Left ventricle myocardium inferior (tissue), 1 donor: ENCODE results near the gene COQ5. TPM values are rescaled to one million over a fixed set of nuclear protein-coding genes. Genes with fewer than 3 reads are reported as not detected.

Source experiments
- DNase-seq: peaks from one replicate; pipeline ENCODE4 v3.0.0-alpha.2; 2020
- H3K27ac ChIP-seq: fragments of 200-600 bp; replicated peaks from 2 replicates; pipeline ENCODE4 v1.8.0; 2021
- H3K27me3 ChIP-seq: fragments of 200-600 bp; 2 replicates; pipeline ENCODE4 v1.8.0; 2021; ENCODE audit warnings: low read depth
- H3K36me3 ChIP-seq: fragments of 200-600 bp; 2 replicates; pipeline ENCODE4 v1.8.0; 2021
- H3K4me1 ChIP-seq: fragments of 200-600 bp; 2 replicates; pipeline ENCODE4 v1.8.0; 2021
- H3K4me3 ChIP-seq: fragments of 200-600 bp; 2 replicates; pipeline ENCODE4 v1.8.0; 2021; ENCODE audit warnings: mild to moderate bottlenecking, moderate library complexity
- H3K9me3 ChIP-seq: fragments of 200-600 bp; replicated peaks from 2 replicates; pipeline ENCODE4 v1.8.0; 2021
- intact Hi-C: fragments of 100-400 bp; cut with micrococcal nuclease; formaldehyde crosslinking; loops from one replicate; pipeline ENCODE4 v1.11.0; 2022
- total RNA-seq: library from RNA; stranded (reverse); fragmentation: NEBNext Ultra II Directional; extraction: Animal tissue kit (Norgen Biotek cat#: 25700); gene quantifications from one replicate; pipeline ENCODE4 v1.2.1, GENCODE V29; 2021
- TF ChIP-seq, protein P1 (sequence below): fragments of 200-600 bp; IDR thresholded peaks from 2 replicates; pipeline ENCODE4 v1.8.0; 2021; ENCODE audit warnings: antibody characterized with exemption, mild to moderate bottlenecking, borderline replicate concordance
- donor health status: DM: no; HTN: yes; CAD: no; lungs with severe emphysema.

COQ5 gene
- total RNA-seq, 1 donor from 2014 or later = 41.8 TPM

DNA sequence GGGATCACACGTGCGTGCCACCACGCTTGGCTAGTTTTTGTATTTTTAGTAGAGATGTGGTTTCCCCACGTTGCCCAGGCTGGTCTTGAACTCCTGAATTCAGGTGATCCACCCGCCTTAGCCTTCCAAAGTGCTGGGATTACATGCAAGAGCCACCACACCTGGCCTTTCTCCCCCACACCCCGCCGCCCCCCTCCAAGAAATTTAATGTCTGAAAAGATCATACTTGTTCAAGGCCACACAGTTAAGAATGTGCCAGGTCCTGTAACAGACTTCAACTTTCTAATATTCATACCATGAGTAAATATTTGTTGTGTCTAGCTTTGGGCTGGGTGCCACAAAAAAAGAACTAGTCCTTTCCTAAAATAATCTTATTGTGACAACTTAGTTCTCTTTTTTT, 73.7 kb downstream of the COQ5 start:
- Histone ChIP-seq H3K27me3 (no peaks in the 10 kb centered on the region), H3K9me3 (no peaks in the 10 kb centered on the region), H3K4me3 (no peak overlapping the region), H3K4me1 (no peaks in the 10 kb centered on the region), H3K27ac (no peak overlapping the region), H3K36me3 (peaks cover 84% of the 10 kb centered on the region)
- TF ChIP-seq, protein P1, sequence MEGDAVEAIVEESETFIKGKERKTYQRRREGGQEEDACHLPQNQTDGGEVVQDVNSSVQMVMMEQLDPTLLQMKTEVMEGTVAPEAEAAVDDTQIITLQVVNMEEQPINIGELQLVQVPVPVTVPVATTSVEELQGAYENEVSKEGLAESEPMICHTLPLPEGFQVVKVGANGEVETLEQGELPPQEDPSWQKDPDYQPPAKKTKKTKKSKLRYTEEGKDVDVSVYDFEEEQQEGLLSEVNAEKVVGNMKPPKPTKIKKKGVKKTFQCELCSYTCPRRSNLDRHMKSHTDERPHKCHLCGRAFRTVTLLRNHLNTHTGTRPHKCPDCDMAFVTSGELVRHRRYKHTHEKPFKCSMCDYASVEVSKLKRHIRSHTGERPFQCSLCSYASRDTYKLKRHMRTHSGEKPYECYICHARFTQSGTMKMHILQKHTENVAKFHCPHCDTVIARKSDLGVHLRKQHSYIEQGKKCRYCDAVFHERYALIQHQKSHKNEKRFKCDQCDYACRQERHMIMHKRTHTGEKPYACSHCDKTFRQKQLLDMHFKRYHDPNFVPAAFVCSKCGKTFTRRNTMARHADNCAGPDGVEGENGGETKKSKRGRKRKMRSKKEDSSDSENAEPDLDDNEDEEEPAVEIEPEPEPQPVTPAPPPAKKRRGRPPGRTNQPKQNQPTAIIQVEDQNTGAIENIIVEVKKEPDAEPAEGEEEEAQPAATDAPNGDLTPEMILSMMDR = no peak
- intact Hi-C loops = no loop called here
- no peak for DNase-seq

DNA sequence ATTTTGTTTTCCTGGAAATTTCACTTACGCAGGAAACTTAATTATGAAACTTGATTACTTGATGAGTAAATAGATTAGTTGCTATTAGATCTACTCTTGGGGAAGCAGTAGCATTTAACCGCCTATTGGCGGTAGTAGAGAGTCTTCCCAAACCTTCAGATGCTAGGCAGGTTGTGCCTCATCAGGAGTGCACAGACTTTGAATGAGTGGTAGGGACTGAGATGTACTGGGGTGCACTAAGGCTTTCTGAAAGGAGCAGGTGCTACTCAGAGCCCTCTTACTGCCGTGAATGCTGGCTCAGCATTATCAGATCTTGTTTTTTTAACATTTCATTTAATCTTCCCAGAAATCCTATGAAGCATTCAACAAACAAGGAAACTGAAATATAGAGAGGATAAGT, 75.0 kb downstream of the COQ5 start:
- no peak overlapping the region for H3K4me3 ChIP-seq
- peaks cover 78% of the 10 kb centered on the region for H3K36me3 ChIP-seq

More for the DNA sequence above, 75.0 kb downstream of the COQ5 start:
- Histone ChIP-seq H3K27ac (no peak overlapping the region), H3K27me3 (no peaks in the 10 kb centered on the region), H3K9me3 (no peaks in the 10 kb centered on the region), H3K4me1 (peaks cover 4% of the 10 kb centered on the region)
- intact Hi-C loops = no loop called here
- TF ChIP-seq, protein P1 = peak; percentile 59
- DNase-seq = no peak

Other genes starting within 250 kb of the COQ5 start
- gene RNU4-2, start 237.3 kb downstream of the COQ5 start, total RNA-seq = 22,484 TPM
- 2,088 TPM for gene RNU4-1, start 235.9 kb downstream of the COQ5 start, total RNA-seq
- gene SIRT4, start 226.8 kb downstream of the COQ5 start, total RNA-seq = 6.5 TPM
- not detected for gene PLA2G1B, start 201.4 kb downstream of the COQ5 start, total RNA-seq
- gene MSI1, start 160.0 kb downstream of the COQ5 start, total RNA-seq = 4.8 TPM
- gene COX6A1, start 91.0 kb downstream of the COQ5 start, total RNA-seq = 142 TPM
- 17.9 TPM for gene TRIAP1, start 82.8 kb downstream of the COQ5 start, total RNA-seq
- 12.0 TPM for gene GATC, start 82.7 kb downstream of the COQ5 start, total RNA-seq
- 34.4 TPM for gene SRSF9, start 59.4 kb downstream of the COQ5 start, total RNA-seq
- gene DYNLL1, start 33.0 kb downstream of the COQ5 start, total RNA-seq = 175 TPM
- gene RNF10, start 5.2 kb upstream of the COQ5 start, total RNA-seq = 274 TPM
- gene POP5, start 52.2 kb upstream of the COQ5 start, total RNA-seq = 48.3 TPM
- gene CABP1, start 111.5 kb upstream of the COQ5 start, total RNA-seq = 4.2 TPM
- gene MLEC, start 158.0 kb upstream of the COQ5 start, total RNA-seq = 120 TPM
- gene UNC119B, start 181.3 kb upstream of the COQ5 start, total RNA-seq = 11.5 TPM
- gene ACADS, start 196.7 kb upstream of the COQ5 start, total RNA-seq = 93.8 TPM